ENCODE measurements around the gene CRKL. TPM values are rescaled to one million over a fixed set of nuclear protein-coding genes. Genes with fewer than 3 reads are reported as not detected.
A peak's percentile ranks its signal among the peaks of the same experiment; 100 is the strongest.

The CRKL gene
- total RNA-seq, 2 donors from 2014 or later, result 46.7 to 53.7 TPM

GRCh38 chr22:21000207-21000986 is 83.2 kb downstream of the CRKL start:
- no peaks in the 10 kb centered on the region for H3K27me3 ChIP-seq
- H3K36me3 ChIP-seq, result peaks cover 45% of the 10 kb centered on the region
- peak overlapping the region; percentile 97 to 99 for H3K27ac ChIP-seq
- TF ChIP-seq CTCF (IDR thresholded peaks at IDR 0.05), result no peak
- DNase-seq (ENCODE audit: low spot score), result no peak
- peaks cover 0 to 34% of the 10 kb centered on the region in 2 donors for H3K4me1 ChIP-seq
- H3K4me3 ChIP-seq, result peak overlapping the region; percentile 76 to 77
- no peaks in the 10 kb centered on the region for H3K9me3 ChIP-seq

GRCh38 chr22:21000987-21001600 is 83.9 kb downstream of the CRKL start:
- H3K27me3 ChIP-seq, result no peaks in the 10 kb centered on the region
- no peak for DNase-seq (ENCODE audit: low spot score)
- peak overlapping the region; percentile 97 to 99 for H3K27ac ChIP-seq
- peaks cover 0 to 34% of the 10 kb centered on the region in 2 donors for H3K4me1 ChIP-seq
- TF ChIP-seq CTCF (IDR thresholded peaks at IDR 0.05), result no peak
- H3K9me3 ChIP-seq, result no peaks in the 10 kb centered on the region
- peaks cover 38% of the 10 kb centered on the region for H3K36me3 ChIP-seq
- H3K4me3 ChIP-seq, result peak overlapping the region; percentile 76 to 77

- peak within 1 kb of the TSS; percentile 76 to 77 for H3K4me3 ChIP-seq
- H3K9me3 ChIP-seq, result no peaks in the 10 kb centered on the region
- DNase-seq (ENCODE audit: low spot score), result peak; percentile 98
- no peak for TF ChIP-seq CTCF (IDR thresholded peaks at IDR 0.05)
- H3K27ac ChIP-seq, result peak within 1 kb of the TSS; percentile 97 to 99
- H3K36me3 ChIP-seq, result peaks cover 31% of the 10 kb centered on the region
- no peaks in the 10 kb centered on the region for H3K27me3 ChIP-seq
- peaks cover 0 to 34% of the 10 kb centered on the region in 2 donors for H3K4me1 ChIP-seq
Measured at GRCh38 chr22:21001601-21002325, 84.6 kb downstream of the CRKL start, which contains the start of gene THAP7. Gene THAP7 (minus strand): TSS chr22:21002118. CDS start chr22:21001911, 207 bp downstream.

Other genes with a start within 250 kb of the CRKL start
- gene SERPIND1, start 143.3 kb upstream of the CRKL start, total RNA-seq, result 1 to 10 TPM; 1.5 to 4.1 TPM
- gene PI4KA, start 58.6 kb upstream of the CRKL start, total RNA-seq, result 10 to 100 TPM; 46.7 to 55.1 TPM
- 10 to 100 TPM; 20.8 to 26.0 TPM for gene SNAP29, start 58.4 kb upstream of the CRKL start, total RNA-seq
- 1 to 10 TPM in 1 of 2 donors, under 1 TPM in 1; 0.75 to 1.0 TPM for gene AIFM3, start 49.8 kb downstream of the CRKL start, total RNA-seq
- 10 to 100 TPM; 20.7 to 24.7 TPM for gene LZTR1, start 64.9 kb downstream of the CRKL start, total RNA-seq
- 10 to 100 TPM; 39.8 to 51.1 TPM for gene THAP7, start 84.7 kb downstream of the CRKL start, total RNA-seq
- gene P2RX6, start 97.8 kb downstream of the CRKL start, total RNA-seq, result 1 to 10 TPM; 1.0 to 5.4 TPM
- 1 to 10 TPM; 1.9 to 5.0 TPM for gene SLC7A4, start 115.2 kb downstream of the CRKL start, total RNA-seq
- gene LRRC74B, start 128.5 kb downstream of the CRKL start, total RNA-seq, result not detected

All from right atrium auricular region (tissue), 2 donors.